ENCODE data around the gene GALNT17. TPM values are rescaled to one million over a fixed set of nuclear protein-coding genes. Genes with fewer than 3 reads are reported as not detected.

The GALNT17 gene
- total and polyA plus RNA-seq, 3 experiments from 2014 or later: not detected

DNA sequence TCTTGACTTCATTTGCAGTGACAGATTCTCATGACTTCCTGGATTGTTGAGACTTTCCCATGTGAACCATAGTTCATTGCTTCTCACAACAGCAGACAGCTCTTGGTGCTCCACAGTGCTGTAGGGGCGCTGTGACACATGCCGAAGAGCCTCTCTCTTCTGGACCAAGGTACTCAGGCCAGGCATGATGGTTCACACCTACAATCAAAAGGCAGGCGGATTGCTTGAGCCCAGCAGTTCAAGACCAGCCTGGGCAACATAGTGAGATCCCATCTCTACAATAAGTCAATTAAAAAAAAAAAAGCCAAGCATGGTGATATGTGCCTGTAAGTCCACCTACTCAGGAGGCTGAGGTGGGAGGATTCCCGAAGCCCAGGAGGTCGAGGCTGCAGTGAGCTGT lies 354.5 kb downstream of the GALNT17 start:
- Histone ChIP-seq H3K27ac (ENCODE audit: low read depth, low read length) (no peak overlapping the region), H3K36me3 (ENCODE audit: insufficient read depth, low read length) (no peaks in the 10 kb centered on the region), H3K27me3 (ENCODE audit: insufficient read depth, low read length, poor library complexity, severe bottlenecking) (no peaks in the 10 kb centered on the region), H3K4me3 (ENCODE audit: low read length) (no peak overlapping the region), H3K4me1 (ENCODE audit: insufficient read depth, low read length) (no peaks in the 10 kb centered on the region), H3K9me3 (ENCODE audit: low read length) (no peaks in the 10 kb centered on the region)
- peaks cover 0 to 17% (median 13%) of the 10 kb centered on the region in 5 donors for H3K9me3 Mint-ChIP-seq
- no peak overlapping the region for H3K4me3 Mint-ChIP-seq
- no peaks in the 10 kb centered on the region for H3K4me1 Mint-ChIP-seq
- no peaks in the 10 kb centered on the region for H3K36me3 Mint-ChIP-seq
- DNase-seq: no peak
- POLR2A ChIA-PET: no interaction called here
- H3K27me3 Mint-ChIP-seq: no peaks in the 10 kb centered on the region
- no peak overlapping the region for H3K27ac Mint-ChIP-seq
- CTCF ChIA-PET: no interaction called here

DNA sequence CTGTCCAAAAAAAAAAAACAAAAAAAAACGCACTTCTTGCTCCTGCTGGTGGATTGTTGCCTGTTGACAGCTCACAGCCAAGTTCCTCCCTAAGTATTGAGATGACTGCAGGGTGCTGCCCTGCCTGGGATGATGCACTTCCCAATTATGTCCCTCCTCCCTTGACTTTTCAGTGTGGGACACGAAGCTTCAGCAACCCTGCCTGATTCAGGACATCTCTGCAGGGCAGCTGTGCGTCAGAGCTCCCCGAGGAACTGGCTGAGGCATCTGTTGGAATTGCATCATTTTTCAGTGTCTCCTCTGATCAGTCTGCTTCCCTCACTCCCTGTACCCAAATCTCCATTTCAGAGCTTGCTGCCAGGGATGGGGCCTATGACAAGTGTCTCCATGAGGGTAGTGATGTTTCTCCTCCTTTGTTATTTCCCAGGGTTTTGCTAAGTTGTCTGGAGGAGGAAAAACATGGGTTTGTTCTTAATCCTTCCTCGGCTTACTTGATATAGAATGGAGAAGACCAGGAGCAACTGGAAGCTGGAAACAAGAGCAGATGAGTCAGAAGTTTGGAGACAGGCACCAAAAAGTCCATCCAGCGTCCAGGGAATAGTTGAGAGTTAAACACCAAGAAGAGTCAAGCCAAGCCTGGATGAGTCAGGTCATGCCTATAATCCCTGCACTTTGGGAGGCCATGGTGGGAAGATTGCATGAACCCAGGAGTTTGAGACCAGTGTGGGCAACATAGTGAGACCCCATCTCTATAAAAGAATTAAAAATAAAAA lies 355.1 kb downstream of the GALNT17 start:
- Mint-ChIP-seq H3K27ac (no peak overlapping the region), H3K9me3 (peaks cover 0 to 17% (median 10%) of the 10 kb centered on the region in 5 donors), H3K4me1 (no peaks in the 10 kb centered on the region), H3K36me3 (no peaks in the 10 kb centered on the region), H3K27me3 (no peaks in the 10 kb centered on the region), H3K4me3 (no peak overlapping the region)
- POLR2A ChIA-PET: no interaction called here
- no peaks in the 10 kb centered on the region for H3K36me3 ChIP-seq (ENCODE audit: insufficient read depth, low read length)
- no peaks in the 10 kb centered on the region for H3K27me3 ChIP-seq (ENCODE audit: insufficient read depth, low read length, poor library complexity, severe bottlenecking)
- H3K27ac ChIP-seq (ENCODE audit: low read depth, low read length): no peak overlapping the region
- DNase-seq: no peak
- no peaks in the 10 kb centered on the region for H3K4me1 ChIP-seq (ENCODE audit: insufficient read depth, low read length)
- H3K9me3 ChIP-seq (ENCODE audit: low read length): no peaks in the 10 kb centered on the region
- H3K4me3 ChIP-seq (ENCODE audit: low read length): no peak overlapping the region
- CTCF ChIA-PET: no interaction called here

DNA sequence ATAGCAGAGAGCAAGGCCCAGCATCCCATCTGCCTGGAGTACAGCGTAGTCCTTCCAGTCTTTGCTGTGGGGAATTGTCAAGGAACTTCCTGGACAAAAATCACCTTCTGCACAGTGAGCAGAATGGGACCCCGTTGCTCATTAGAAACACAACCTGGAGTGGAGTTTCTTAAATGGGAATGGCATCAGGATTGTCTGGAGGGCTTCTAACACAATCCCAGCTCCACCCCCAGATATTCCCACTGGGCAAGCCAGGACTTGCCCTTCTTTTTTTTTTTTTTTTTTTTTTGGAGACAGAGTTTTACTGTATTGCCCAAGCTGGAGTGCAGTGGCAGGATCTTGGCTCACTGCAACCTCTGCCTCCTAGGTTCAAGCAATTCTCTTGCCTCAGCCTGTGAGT lies 356.4 kb downstream of the GALNT17 start:
- POLR2A ChIA-PET: no interaction called here
- Histone ChIP-seq H3K36me3 (ENCODE audit: insufficient read depth, low read length) (no peaks in the 10 kb centered on the region), H3K27me3 (ENCODE audit: insufficient read depth, low read length, poor library complexity, severe bottlenecking) (no peaks in the 10 kb centered on the region), H3K4me1 (ENCODE audit: insufficient read depth, low read length) (no peaks in the 10 kb centered on the region), H3K9me3 (ENCODE audit: low read length) (no peaks in the 10 kb centered on the region), H3K27ac (ENCODE audit: low read depth, low read length) (no peak overlapping the region), H3K4me3 (ENCODE audit: low read length) (no peak overlapping the region)
- no peak for DNase-seq
- H3K4me1 Mint-ChIP-seq: no peaks in the 10 kb centered on the region
- H3K36me3 Mint-ChIP-seq: no peaks in the 10 kb centered on the region
- CTCF ChIA-PET: no interaction called here
- H3K27ac Mint-ChIP-seq: no peak overlapping the region
- no peaks in the 10 kb centered on the region for H3K27me3 Mint-ChIP-seq
- peaks cover 0 to 21% (median 11%) of the 10 kb centered on the region in 5 donors for H3K9me3 Mint-ChIP-seq
- no peak overlapping the region for H3K4me3 Mint-ChIP-seq

DNA sequence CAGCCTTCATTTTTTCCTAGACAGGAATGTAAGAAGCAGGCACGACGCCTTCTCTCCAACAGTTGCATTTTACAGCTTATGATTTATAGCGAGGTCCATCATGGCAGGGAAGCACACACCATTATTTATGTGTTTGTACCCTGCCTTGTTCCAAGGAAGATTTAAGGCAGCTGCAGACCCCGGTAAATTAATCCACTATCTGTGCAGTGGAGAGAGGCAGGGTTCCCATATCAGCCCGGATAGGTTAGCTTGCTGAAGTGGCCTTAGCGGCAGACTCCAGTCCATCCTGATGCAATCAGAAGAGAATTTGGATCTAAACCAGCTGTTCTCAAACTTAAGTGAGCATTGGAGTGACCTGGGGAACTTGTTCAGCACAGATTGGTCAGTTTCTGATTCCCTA lies 359.4 kb downstream of the GALNT17 start:
- H3K36me3 ChIP-seq (ENCODE audit: insufficient read depth, low read length): no peaks in the 10 kb centered on the region
- DNase-seq: no peak
- no peak overlapping the region for H3K27ac ChIP-seq (ENCODE audit: low read depth, low read length)
- no peaks in the 10 kb centered on the region for H3K9me3 ChIP-seq (ENCODE audit: low read length)
- ChIA-PET CTCF (no interaction called here), POLR2A (no interaction called here)
- no peaks in the 10 kb centered on the region for H3K27me3 Mint-ChIP-seq
- H3K36me3 Mint-ChIP-seq: no peaks in the 10 kb centered on the region
- H3K9me3 Mint-ChIP-seq: peaks cover 3 to 25% (median 5%) of the 10 kb centered on the region in 5 donors
- H3K4me1 ChIP-seq (ENCODE audit: insufficient read depth, low read length): no peaks in the 10 kb centered on the region
- no peaks in the 10 kb centered on the region for H3K27me3 ChIP-seq (ENCODE audit: insufficient read depth, low read length, poor library complexity, severe bottlenecking)
- no peaks in the 10 kb centered on the region for H3K4me1 Mint-ChIP-seq
- H3K4me3 ChIP-seq (ENCODE audit: low read length): no peak overlapping the region
- H3K4me3 Mint-ChIP-seq: no peak overlapping the region
- H3K27ac Mint-ChIP-seq: no peak overlapping the region

DNA sequence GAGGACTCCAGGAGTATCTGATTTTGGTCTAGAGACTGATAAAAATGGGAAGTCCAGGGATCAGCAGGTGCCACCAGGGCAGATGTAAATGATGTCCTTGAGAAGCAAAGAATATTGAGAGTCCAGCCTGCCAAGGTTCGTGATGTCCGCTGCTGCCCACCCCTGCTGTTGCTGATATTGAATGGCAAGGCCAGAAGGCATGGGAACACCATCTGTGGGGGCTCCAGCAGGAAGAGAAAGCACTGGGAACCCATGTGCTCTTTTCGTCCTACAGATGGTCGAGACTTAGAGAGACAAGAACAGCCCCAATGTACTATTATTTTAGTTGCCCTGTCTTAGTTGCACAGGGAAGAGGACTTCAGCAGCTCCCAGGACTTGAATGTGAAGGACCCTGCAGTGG lies 363.9 kb downstream of the GALNT17 start:
- Mint-ChIP-seq H3K27me3 (peaks cover 0 to 2% of the 10 kb centered on the region in 2 donors), H3K9me3 (peaks cover 4 to 24% (median 5%) of the 10 kb centered on the region in 5 donors), H3K27ac (no peak overlapping the region), H3K36me3 (no peaks in the 10 kb centered on the region), H3K4me1 (no peaks in the 10 kb centered on the region), H3K4me3 (no peak overlapping the region)
- no peaks in the 10 kb centered on the region for H3K9me3 ChIP-seq (ENCODE audit: low read length)
- DNase-seq: no peak
- POLR2A ChIA-PET: no interaction called here
- H3K4me1 ChIP-seq (ENCODE audit: insufficient read depth, low read length): no peaks in the 10 kb centered on the region
- CTCF ChIA-PET: no interaction called here
- no peak overlapping the region for H3K27ac ChIP-seq (ENCODE audit: low read depth, low read length)
- H3K27me3 ChIP-seq (ENCODE audit: insufficient read depth, low read length, poor library complexity, severe bottlenecking): no peaks in the 10 kb centered on the region
- H3K4me3 ChIP-seq (ENCODE audit: low read length): no peak overlapping the region
- H3K36me3 ChIP-seq (ENCODE audit: insufficient read depth, low read length): no peaks in the 10 kb centered on the region

DNA sequence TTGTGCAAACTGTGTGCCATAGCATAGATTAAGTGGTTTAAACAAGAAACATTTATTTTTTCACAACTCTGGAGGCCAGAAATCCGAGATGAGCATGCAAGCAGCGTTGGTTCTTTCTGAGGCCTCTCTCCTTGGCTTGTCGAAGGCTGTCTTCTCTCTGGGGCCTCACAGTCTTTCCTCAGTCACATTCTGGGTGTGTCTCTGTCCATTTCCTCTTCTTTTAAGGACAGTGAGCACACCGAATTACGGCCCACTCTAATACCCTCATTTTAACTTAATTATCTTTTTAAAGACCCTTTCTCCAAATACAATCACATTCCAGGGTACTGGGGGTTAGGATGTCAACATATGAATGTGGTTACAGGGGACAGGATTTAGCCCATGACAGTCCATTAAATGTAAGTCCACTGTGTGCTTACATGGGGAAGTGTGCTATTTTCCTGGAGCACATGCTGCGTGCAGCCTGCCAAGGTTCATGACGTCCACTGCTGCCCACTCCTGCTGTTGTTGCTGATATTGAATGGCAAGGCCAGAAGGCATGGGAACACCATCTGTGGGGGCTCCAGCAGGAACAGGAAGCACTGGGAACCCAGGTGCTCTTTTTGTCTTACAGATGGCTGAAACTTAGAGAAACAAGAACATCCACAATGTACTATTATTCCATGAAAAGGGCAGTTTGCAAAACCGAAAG lies 365.5 kb downstream of the GALNT17 start:
- no peak overlapping the region for H3K27ac ChIP-seq (ENCODE audit: low read depth, low read length)
- no peaks in the 10 kb centered on the region for H3K36me3 Mint-ChIP-seq

DNA sequence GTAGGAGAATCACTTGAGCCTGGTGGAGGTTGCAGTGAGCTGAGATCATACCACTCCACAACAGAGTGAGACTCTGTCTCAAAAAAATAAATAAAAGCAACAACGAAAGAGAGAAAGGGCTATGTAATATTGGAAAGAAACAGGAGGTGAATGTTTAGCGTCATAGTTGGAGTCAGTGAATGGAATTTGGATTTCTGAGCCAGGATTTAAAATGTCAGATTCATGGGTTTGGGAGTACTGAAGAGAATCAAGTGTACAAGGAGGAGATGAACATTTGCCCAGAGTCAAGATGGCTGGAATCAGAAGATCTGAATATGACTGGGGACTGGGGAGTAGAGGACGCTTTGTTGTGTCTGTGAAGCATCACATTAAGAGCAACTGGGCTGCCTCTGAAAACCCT lies 366.4 kb downstream of the GALNT17 start:
- H3K9me3 Mint-ChIP-seq: peaks cover 4 to 22% (median 13%) of the 10 kb centered on the region in 5 donors
- CTCF ChIA-PET: no interaction called here
- no peak for DNase-seq
- no peak overlapping the region for H3K4me3 Mint-ChIP-seq
- no peaks in the 10 kb centered on the region for H3K36me3 Mint-ChIP-seq
- no peaks in the 10 kb centered on the region for H3K36me3 ChIP-seq (ENCODE audit: insufficient read depth, low read length)
- H3K27ac ChIP-seq (ENCODE audit: low read depth, low read length): no peak overlapping the region
- H3K4me1 ChIP-seq (ENCODE audit: insufficient read depth, low read length): no peaks in the 10 kb centered on the region
- H3K9me3 ChIP-seq (ENCODE audit: low read length): no peaks in the 10 kb centered on the region
- H3K27ac Mint-ChIP-seq: no peak overlapping the region
- POLR2A ChIA-PET: no interaction called here
- no peak overlapping the region for H3K4me3 ChIP-seq (ENCODE audit: low read length)
- peaks cover 0 to 2% of the 10 kb centered on the region in 2 donors for H3K27me3 Mint-ChIP-seq
- H3K4me1 Mint-ChIP-seq: no peaks in the 10 kb centered on the region
- H3K27me3 ChIP-seq (ENCODE audit: insufficient read depth, low read length, poor library complexity, severe bottlenecking): no peaks in the 10 kb centered on the region

More for the DNA sequence above, 365.5 kb downstream of the GALNT17 start:
- Mint-ChIP-seq H3K9me3 (peaks cover 4 to 25% (median 10%) of the 10 kb centered on the region in 5 donors), H3K27me3 (peaks cover 0 to 2% of the 10 kb centered on the region in 2 donors), H3K4me3 (no peak overlapping the region), H3K27ac (no peak overlapping the region), H3K4me1 (no peaks in the 10 kb centered on the region)
- ChIA-PET CTCF (no interaction called here), POLR2A (no interaction called here)
- no peaks in the 10 kb centered on the region for H3K9me3 ChIP-seq (ENCODE audit: low read length)
- H3K4me1 ChIP-seq (ENCODE audit: insufficient read depth, low read length): no peaks in the 10 kb centered on the region
- H3K27me3 ChIP-seq (ENCODE audit: insufficient read depth, low read length, poor library complexity, severe bottlenecking): no peaks in the 10 kb centered on the region
- no peak for DNase-seq
- H3K4me3 ChIP-seq (ENCODE audit: low read length): no peak overlapping the region
- no peaks in the 10 kb centered on the region for H3K36me3 ChIP-seq (ENCODE audit: insufficient read depth, low read length)

DNA sequence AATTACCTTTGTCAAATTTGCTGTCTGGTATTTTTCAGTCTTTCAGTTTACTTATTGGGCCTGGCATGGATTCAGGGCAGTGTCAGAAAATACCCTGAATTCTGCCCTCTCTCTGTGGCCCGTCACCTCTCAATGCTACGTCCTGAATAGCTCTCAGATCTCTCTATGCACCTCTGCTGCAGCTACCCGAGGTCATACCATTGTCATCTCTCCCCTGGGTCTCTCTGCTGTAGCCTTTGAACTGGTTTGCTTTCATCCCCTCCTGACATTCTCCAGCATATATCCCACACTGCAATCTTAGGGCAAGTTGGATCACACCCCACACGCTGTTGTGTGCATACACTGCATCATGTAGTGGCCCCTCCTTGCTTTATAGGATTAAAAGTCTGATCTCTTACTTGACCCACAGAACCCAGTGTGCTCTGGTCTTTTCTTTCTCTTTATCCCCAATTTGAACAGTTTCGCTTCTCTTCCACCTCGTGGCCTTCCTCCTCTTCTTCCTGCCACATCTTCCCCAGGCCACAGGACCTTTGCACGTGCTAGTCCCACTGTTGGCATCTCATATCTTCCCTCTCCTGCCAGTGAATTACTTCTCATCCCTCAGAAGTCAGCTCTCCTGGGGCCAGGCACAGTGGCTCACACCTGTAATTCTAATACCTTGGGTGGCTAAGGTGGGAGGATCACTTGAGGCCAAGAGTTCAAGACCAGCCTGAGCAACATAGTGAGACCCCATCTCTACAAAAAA lies 372.9 kb downstream of the GALNT17 start:
- Mint-ChIP-seq H3K9me3 (peaks cover 7 to 21% (median 9%) of the 10 kb centered on the region in 5 donors), H3K36me3 (no peaks in the 10 kb centered on the region), H3K27ac (no peak overlapping the region), H3K27me3 (no peaks in the 10 kb centered on the region), H3K4me3 (peak overlapping the region in 1 of 7 donors; percentile 20), H3K4me1 (no peaks in the 10 kb centered on the region)
- no peak for DNase-seq
- no peaks in the 10 kb centered on the region for H3K36me3 ChIP-seq (ENCODE audit: insufficient read depth, low read length)
- CTCF ChIA-PET: no interaction called here
- H3K27me3 ChIP-seq (ENCODE audit: insufficient read depth, low read length, poor library complexity, severe bottlenecking): no peaks in the 10 kb centered on the region
- no peak overlapping the region for H3K4me3 ChIP-seq (ENCODE audit: low read length)
- H3K9me3 ChIP-seq (ENCODE audit: low read length): no peaks in the 10 kb centered on the region
- H3K27ac ChIP-seq (ENCODE audit: low read depth, low read length): no peak overlapping the region
- H3K4me1 ChIP-seq (ENCODE audit: insufficient read depth, low read length): no peaks in the 10 kb centered on the region
- POLR2A ChIA-PET: no interaction called here

Measured in CD8-positive, alpha-beta memory T cell (primary cell).